Endothelial cell of umbilical vein (primary cell): Measurements from ENCODE around the gene MID1. TPM values are rescaled to one million over a fixed set of nuclear protein-coding genes. Genes with fewer than 3 reads are reported as not detected.

ENCODE experiments used
- BruUV-seq: library from RNA; stranded (reverse); fragments of 400-500 nt; replicated peaks from 2 replicates; lab custom pipeline; 2021; lab: Mats Ljungman, UMichigan
- CTCF ChIA-PET: fragments of 300-600, 350-600 bp; sonication (Branson Sonifier 250); formaldehyde crosslinking; loops from one replicate; lab custom pipeline; 2021; ENCODE audit warnings: antibody characterized with exemption, inconsistent platforms; lab: Charles Lee
- POLR2A ChIA-PET: fragments of 300-600, 350-600 bp; sonication (Branson Sonifier 250); formaldehyde crosslinking; loops from one replicate; lab custom pipeline; 2021; ENCODE audit warnings: antibody characterized with exemption, inconsistent platforms; lab: Charles Lee
- DNase-seq: peaks from one replicate; pipeline ENCODE4 v3.0.0-alpha.2; 2011; ENCODE audit warnings: low read depth, low spot score
- FAIRE-seq: peaks from 2 replicates; lab custom pipeline; 2011; peaks lifted over from hg19 to GRCh38; lab: Jason Lieb, UNC
- H2AFZ ChIP-seq: 2 replicates; pipeline ENCODE4 v1.6.0; 2012; ENCODE audit warnings: low read depth, low read length, control low read depth, inconsistent platforms
- H3K27ac ChIP-seq: 2 replicates; pipeline ENCODE4 v1.5.1; 2011; ENCODE audit warnings: low read depth, mild to moderate bottlenecking, control low read depth, low read length, moderate library complexity; ENCODE audit not compliant: insufficient read depth
- H3K27me3 ChIP-seq, 2 experiments: 2 replicates each; pipeline versions ENCODE4 v1.6.0 to v1.6.1; 2011; ENCODE audit warnings: low read length in 2 of 2, mixed read lengths in 1 of 2; ENCODE audit not compliant: control insufficient read depth in 2 of 2, insufficient read depth in 2 of 2
- H3K36me3 ChIP-seq, 2 experiments: 2 replicates in 1 of 2; 3 replicates in 1 of 2; pipeline ENCODE4 v1.5.1; 2011; ENCODE audit warnings: low read length in 2 of 2, mild to moderate bottlenecking in 1 of 2, moderate library complexity in 1 of 2; ENCODE audit not compliant: control insufficient read depth in 2 of 2, insufficient read depth in 2 of 2; ENCODE audit errors: extremely low read depth in 1 of 2
- H3K4me1 ChIP-seq: 3 replicates; pipeline ENCODE4 v1.5.1; 2011; ENCODE audit warnings: mild to moderate bottlenecking, low read length; ENCODE audit not compliant: control insufficient read depth, insufficient read depth; ENCODE audit errors: extremely low read depth
- H3K4me2 ChIP-seq: 2 replicates; pipeline ENCODE4 v1.6.1; 2011; ENCODE audit warnings: low read length, control low read depth, mixed read lengths; ENCODE audit not compliant: insufficient read depth
- H3K4me3 ChIP-seq, 3 experiments: fragments of 200-600 bp in 1 of 3; sonication (generic), shearing (Covaris generic) in 1 of 3; replicated peaks in 1 of 3; 2 replicates each; pipeline ENCODE4 v1.5.1; 2011 to 2016; ENCODE audit warnings: control low read depth in 3 of 3, low read length in 3 of 3, mild to moderate bottlenecking in 2 of 3, inconsistent platforms in 1 of 3, low read depth in 1 of 3, moderate library complexity in 1 of 3; ENCODE audit not compliant: insufficient read depth in 1 of 3
- H3K79me2 ChIP-seq: 2 replicates; pipeline ENCODE4 v1.6.0; 2012; ENCODE audit warnings: low read length, inconsistent platforms; ENCODE audit not compliant: control insufficient read depth, insufficient read depth
- H3K9ac ChIP-seq: replicated peaks from 2 replicates; pipeline ENCODE3; 2011; ENCODE audit warnings: low read length, control low read depth; ENCODE audit not compliant: insufficient read depth; ENCODE audit errors: extremely low read depth
- H3K9me1 ChIP-seq: replicated peaks from 3 replicates; pipeline ENCODE4 v1.6.0; 2011; ENCODE audit warnings: mild to moderate bottlenecking, low read length; ENCODE audit not compliant: control insufficient read depth, insufficient read depth; ENCODE audit errors: extremely low read depth
- H3K9me3 ChIP-seq: replicated peaks from 2 replicates; pipeline ENCODE4 v1.5.1; 2012; ENCODE audit warnings: low read length, inconsistent platforms; ENCODE audit not compliant: control insufficient read depth, insufficient read depth
- H4K20me1 ChIP-seq: replicated peaks from 2 replicates; pipeline ENCODE3; 2011; ENCODE audit warnings: mild to moderate bottlenecking, low read length; ENCODE audit not compliant: control insufficient read depth, insufficient read depth; ENCODE audit errors: extremely low read depth
- EZH2 ChIP-seq: IDR thresholded peaks from 2 replicates; pipeline ENCODE4 v1.6.1; 2012; ENCODE audit warnings: borderline replicate concordance, low read depth, mild to moderate bottlenecking, moderate library complexity, low read length, inconsistent platforms; ENCODE audit not compliant: severe bottlenecking
- FOS ChIP-seq: IDR thresholded peaks from 2 replicates; pipeline ENCODE4 v1.6.1; 2011; ENCODE audit warnings: mild to moderate bottlenecking, low read length, moderate library complexity, borderline replicate concordance; ENCODE audit not compliant: insufficient read depth
- GATA2 ChIP-seq: IDR thresholded peaks from 2 replicates; pipeline ENCODE4 v1.7.0; 2011; ENCODE audit warnings: low read depth, mild to moderate bottlenecking, moderate library complexity, mixed read lengths, low read length; ENCODE audit not compliant: insufficient read length, insufficient read depth
- JUN ChIP-seq: IDR thresholded peaks from 2 replicates; pipeline ENCODE4 v1.6.1; 2011; ENCODE audit warnings: borderline replicate concordance, low read depth; ENCODE audit not compliant: insufficient read length, insufficient read depth
- MYC ChIP-seq: IDR thresholded peaks from one replicate; pipeline ENCODE4 v1.6.1; 2011; ENCODE audit warnings: mild to moderate bottlenecking, low read depth, low read length
- POLR2A ChIP-seq: IDR thresholded peaks from 2 replicates; pipeline ENCODE4 v1.6.1; 2012; ENCODE audit warnings: low read depth, mild to moderate bottlenecking, control low read depth, low read length
- POLR2AphosphoS5 ChIP-seq: IDR thresholded peaks from 2 replicates; pipeline ENCODE4 v1.6.1; 2012; ENCODE audit warnings: low read depth, mild to moderate bottlenecking, control low read depth, low read length, moderate library complexity; ENCODE audit not compliant: insufficient read depth
- dilution Hi-C: fragments of 300-500 bp; cut with MboI; formaldehyde crosslinking; loops from one replicate; pipeline ENCODE4 v1.15.0; 2019; ENCODE audit warnings: low sequenced_read_pairs; ENCODE audit not compliant: extremely low pct_ligation_motif_present
- intact Hi-C: fragments of 100-400 bp; cut with micrococcal nuclease; formaldehyde crosslinking; loops from one replicate; pipeline ENCODE4 v1.10.0; 2022
- polyA plus RNA-seq, 4 experiments: library from polyadenylated mRNA; depleted of rRNA in 3 of 4; stranded (reverse) in 3 of 4; unstranded in 1 of 4; fragments of >200 nt; gene quantifications; 2 replicates each; pipeline versions ENCODE4 v1.2.1 to v1.2.3, GENCODE V29; 2011 to 2012; ENCODE audit warnings: missing spikeins in 1 of 4
- total RNA-seq: library from RNA; stranded (reverse); gene quantifications from 2 replicates; pipeline ENCODE4 v1.2.3, GENCODE V29; 2021
- TF ChIP-seq, protein P1 (sequence below), 2 donors: IDR thresholded peaks; 1 replicate in 1 of 2; 2 replicates in 1 of 2; pipeline ENCODE4 v1.5.1; 2011; ENCODE audit warnings: low read length in 2 of 2, mild to moderate bottlenecking in 2 of 2, moderate library complexity in 2 of 2, control low read depth in 1 of 2, inconsistent platforms in 1 of 2, low read depth in 1 of 2; ENCODE audit not compliant: insufficient read depth in 1 of 2; ENCODE audit errors: extremely low read depth in 1 of 2
- TF ChIP-seq, protein P2 (sequence below): IDR thresholded peaks from 2 replicates; pipeline ENCODE4 v1.6.1; 2011; ENCODE audit not compliant: insufficient read depth, insufficient read length

Gene MID1
- total and polyA plus RNA-seq, 2 donors (not counting 3 experiments of a cell fraction or from before 2014, with no cell fraction given): 21.3 to 29.8 TPM

- no peak overlapping the region for H3K4me2 ChIP-seq
- BruUV-seq: no TSS peak
- H3K36me3 ChIP-seq: no peaks in the 10 kb centered on the region
- dilution Hi-C loops: no loop called here
- H3K9me1 ChIP-seq: no peaks in the 10 kb centered on the region
- H3K9me3 ChIP-seq: no peaks in the 10 kb centered on the region
- intact Hi-C loops: no loop called here
- DNase-seq: no peak
- POLR2A ChIA-PET: no interaction called here
- CTCF ChIA-PET: no interaction called here
- no peak for TF ChIP-seq EZH2
- no peak for TF ChIP-seq POLR2AphosphoS5
- TF ChIP-seq POLR2A: no peak
- no peak for TF ChIP-seq GATA2
- TF ChIP-seq MYC: no peak
- no peak for TF ChIP-seq JUN
- TF ChIP-seq, protein P1, sequence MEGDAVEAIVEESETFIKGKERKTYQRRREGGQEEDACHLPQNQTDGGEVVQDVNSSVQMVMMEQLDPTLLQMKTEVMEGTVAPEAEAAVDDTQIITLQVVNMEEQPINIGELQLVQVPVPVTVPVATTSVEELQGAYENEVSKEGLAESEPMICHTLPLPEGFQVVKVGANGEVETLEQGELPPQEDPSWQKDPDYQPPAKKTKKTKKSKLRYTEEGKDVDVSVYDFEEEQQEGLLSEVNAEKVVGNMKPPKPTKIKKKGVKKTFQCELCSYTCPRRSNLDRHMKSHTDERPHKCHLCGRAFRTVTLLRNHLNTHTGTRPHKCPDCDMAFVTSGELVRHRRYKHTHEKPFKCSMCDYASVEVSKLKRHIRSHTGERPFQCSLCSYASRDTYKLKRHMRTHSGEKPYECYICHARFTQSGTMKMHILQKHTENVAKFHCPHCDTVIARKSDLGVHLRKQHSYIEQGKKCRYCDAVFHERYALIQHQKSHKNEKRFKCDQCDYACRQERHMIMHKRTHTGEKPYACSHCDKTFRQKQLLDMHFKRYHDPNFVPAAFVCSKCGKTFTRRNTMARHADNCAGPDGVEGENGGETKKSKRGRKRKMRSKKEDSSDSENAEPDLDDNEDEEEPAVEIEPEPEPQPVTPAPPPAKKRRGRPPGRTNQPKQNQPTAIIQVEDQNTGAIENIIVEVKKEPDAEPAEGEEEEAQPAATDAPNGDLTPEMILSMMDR (IDR thresholded peaks at IDR 0.05; ENCODE audit: extremely low read depth in 1 of 2, insufficient read depth in 1 of 2, low read depth in 1 of 2, low read length in 2 of 2): no peak
- no peak for TF ChIP-seq FOS
- TF ChIP-seq, protein P2, sequence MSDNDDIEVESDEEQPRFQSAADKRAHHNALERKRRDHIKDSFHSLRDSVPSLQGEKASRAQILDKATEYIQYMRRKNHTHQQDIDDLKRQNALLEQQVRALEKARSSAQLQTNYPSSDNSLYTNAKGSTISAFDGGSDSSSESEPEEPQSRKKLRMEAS: no peak
- no peaks in the 10 kb centered on the region for H3K27me3 ChIP-seq
- no peak overlapping the region for H2AFZ ChIP-seq
- peaks cover 5% of the 10 kb centered on the region for H3K79me2 ChIP-seq
- no peaks in the 10 kb centered on the region for H3K4me1 ChIP-seq
- H3K9ac ChIP-seq: no peak overlapping the region
- H3K27ac ChIP-seq: no peak overlapping the region
- H3K4me3 ChIP-seq: no peak overlapping the region
- FAIRE-seq: no peak
- no peaks in the 10 kb centered on the region for H4K20me1 ChIP-seq
These were observed 16.8 kb downstream of the MID1 start for GRCh38 chrX:10603612-10604011.
